ENCODE measurements around the gene SERBP1. TPM values are rescaled to one million over a fixed set of nuclear protein-coding genes. Genes with fewer than 3 reads are reported as not detected.

The SERBP1 gene
- total RNA-seq, 1 donor, result 232 TPM

DNA sequence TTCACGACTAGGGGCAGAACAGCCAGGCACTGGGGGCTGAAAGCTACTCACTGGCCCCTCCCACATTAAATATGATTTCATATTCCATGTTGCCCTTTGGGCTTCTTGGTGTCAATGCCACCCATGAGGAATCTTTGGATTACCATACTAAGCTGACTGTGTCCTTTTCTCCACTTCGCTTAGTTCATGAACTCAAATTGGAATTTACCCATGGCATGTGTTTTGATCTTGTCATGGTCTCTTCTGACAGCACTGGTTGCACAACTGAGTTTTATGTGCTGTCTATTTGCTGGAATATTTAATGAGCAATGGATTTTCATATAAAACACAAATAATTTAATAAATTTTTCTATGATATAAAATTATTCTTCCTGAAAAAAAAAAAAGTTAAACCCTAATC is 59.2 kb downstream of the SERBP1 start:
- TF ChIP-seq, protein P1, sequence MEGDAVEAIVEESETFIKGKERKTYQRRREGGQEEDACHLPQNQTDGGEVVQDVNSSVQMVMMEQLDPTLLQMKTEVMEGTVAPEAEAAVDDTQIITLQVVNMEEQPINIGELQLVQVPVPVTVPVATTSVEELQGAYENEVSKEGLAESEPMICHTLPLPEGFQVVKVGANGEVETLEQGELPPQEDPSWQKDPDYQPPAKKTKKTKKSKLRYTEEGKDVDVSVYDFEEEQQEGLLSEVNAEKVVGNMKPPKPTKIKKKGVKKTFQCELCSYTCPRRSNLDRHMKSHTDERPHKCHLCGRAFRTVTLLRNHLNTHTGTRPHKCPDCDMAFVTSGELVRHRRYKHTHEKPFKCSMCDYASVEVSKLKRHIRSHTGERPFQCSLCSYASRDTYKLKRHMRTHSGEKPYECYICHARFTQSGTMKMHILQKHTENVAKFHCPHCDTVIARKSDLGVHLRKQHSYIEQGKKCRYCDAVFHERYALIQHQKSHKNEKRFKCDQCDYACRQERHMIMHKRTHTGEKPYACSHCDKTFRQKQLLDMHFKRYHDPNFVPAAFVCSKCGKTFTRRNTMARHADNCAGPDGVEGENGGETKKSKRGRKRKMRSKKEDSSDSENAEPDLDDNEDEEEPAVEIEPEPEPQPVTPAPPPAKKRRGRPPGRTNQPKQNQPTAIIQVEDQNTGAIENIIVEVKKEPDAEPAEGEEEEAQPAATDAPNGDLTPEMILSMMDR (IDR thresholded peaks at IDR 0.05; ENCODE audit: insufficient read depth, low read length), result no peak
- no peak for DNase-seq (ENCODE audit: low read depth)
- no peak overlapping the region for H3K4me3 ChIP-seq (ENCODE audit: low read depth, low read length)

DNA sequence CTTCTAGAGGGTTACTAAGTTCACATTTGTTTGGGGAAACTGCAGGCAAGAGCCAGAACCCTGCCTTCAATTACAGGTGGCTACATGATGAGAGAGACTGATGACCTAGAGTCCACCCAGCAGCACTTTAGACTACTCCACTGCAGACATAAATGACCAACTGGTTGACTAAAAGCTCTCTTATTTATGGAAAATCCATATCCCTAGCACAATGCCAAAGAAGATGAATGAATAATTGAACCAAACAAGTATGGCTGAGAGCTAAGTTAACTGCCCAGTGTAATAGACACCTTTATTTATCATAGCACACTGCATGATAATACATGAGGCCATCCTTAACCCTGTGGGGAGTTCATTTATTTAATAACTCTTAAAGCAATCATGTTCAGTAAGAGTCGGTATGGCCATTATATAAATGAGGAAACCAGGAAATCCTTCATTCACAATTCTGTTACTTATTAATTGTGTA is 62.1 kb downstream of the SERBP1 start:
- H3K4me3 ChIP-seq (ENCODE audit: low read depth, low read length), result no peak overlapping the region
- TF ChIP-seq, protein P1 (IDR thresholded peaks at IDR 0.05; ENCODE audit: insufficient read depth, low read length), result no peak

DNA sequence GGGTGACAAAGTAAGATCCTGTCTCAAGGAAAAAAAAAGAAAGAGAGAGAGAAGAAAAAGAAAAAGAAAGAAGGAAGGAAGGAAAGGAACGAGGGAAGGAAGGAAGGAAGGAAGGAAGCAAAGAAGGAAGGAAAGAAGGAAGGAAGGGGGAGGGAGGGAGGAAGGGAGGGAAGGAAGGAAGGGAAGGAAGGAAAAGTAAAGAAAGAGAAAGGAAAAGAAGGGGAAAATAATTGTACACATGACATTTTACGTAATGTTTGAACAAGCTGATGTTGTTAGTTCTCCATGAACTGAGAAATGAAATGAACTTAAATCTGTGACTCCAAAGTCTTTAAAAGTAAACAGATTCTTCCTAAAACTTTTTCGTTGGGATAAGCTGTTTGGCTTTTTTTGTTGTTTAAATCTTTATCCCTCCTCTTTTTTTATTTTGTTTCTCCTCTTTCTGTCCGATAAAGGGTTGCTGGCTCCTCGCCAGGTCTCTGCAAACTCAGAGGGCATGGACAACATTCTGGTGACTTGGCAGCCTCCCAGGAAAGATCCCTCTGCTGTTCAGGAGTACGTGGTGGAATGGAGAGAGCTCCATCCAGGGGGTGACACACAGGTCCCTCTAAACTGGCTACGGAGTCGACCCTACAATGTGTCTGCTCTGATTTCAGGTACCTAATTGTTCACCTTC is 62.7 kb downstream of the SERBP1 start:
- peak; percentile 39 for DNase-seq (ENCODE audit: low read depth)

More for the DNA sequence above, 62.1 kb downstream of the SERBP1 start:
- DNase-seq (ENCODE audit: low read depth), result no peak

DNA sequence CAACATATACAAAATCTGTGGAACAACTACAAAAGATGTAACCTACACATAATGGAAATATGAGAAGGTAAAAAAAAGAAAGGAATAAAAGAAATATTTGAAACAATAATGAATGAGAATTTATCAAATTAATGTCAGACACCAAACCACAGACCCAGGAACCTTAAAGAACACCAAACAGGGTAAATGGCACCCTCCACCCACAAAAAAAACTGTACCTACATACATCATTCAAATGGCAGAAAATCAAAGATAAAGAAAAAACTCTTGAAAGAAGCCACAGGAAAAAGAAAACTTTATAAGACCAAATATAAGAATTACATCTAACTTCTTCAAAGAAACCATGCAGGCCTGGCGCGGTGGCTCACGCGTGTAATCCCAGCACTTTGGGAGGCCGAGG is 68.6 kb downstream of the SERBP1 start:
- H3K4me3 ChIP-seq (ENCODE audit: low read depth, low read length), result no peak overlapping the region
- TF ChIP-seq, protein P1 (IDR thresholded peaks at IDR 0.05; ENCODE audit: insufficient read depth, low read length), result no peak
- DNase-seq (ENCODE audit: low read depth), result no peak

More for the DNA sequence above, 62.7 kb downstream of the SERBP1 start:
- no peak overlapping the region for H3K4me3 ChIP-seq (ENCODE audit: low read depth, low read length)
- TF ChIP-seq, protein P1 (IDR thresholded peaks at IDR 0.05; ENCODE audit: insufficient read depth, low read length), result no peak

DNA sequence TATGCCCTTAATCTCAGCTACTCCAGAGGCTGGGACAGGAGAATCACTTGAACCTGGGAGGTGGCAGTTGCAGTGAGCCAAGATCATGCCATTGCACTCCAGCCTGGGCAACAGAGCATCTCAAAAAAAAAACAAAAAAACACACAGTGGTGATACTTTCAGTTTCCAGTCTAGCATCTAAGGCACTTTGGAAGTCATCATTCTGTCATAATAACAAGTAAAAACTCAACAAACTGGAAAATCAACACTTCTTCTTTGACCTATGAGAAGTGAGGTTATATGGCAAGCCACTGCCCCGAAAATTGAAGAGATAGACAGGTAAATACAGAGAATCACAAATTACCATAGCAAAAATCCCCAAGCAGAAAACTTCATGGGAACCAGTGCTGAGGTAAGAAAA is 70.6 kb downstream of the SERBP1 start:
- TF ChIP-seq, protein P1 (IDR thresholded peaks at IDR 0.05; ENCODE audit: insufficient read depth, low read length), result no peak
- no peak for DNase-seq (ENCODE audit: low read depth)
- no peak overlapping the region for H3K4me3 ChIP-seq (ENCODE audit: low read depth, low read length)

Small RNA genes within 50 kb of the gene (small RNA-seq; reads per million reads assigned to genes)
- gene RNU6-387P, result 0.25 reads per million

Other genes with a start within 250 kb of the SERBP1 start
- not detected in 2 replicates for gene IL12RB2, start 122.5 kb downstream of the SERBP1 start, total RNA-seq (ENCODE audit: low replicate concordance)

Data from fibroblast of the aortic adventitia (primary cell).